Forelimb muscle (tissue), 1 donor: ENCODE results near the gene HOXB4. TPM values are rescaled to one million over a fixed set of nuclear protein-coding genes. Genes with fewer than 3 reads are reported as not detected.

Experiments
- DNase-seq: peaks from one replicate; pipeline ENCODE4 v3.0.0-alpha.2; 2013; ENCODE audit warnings: low read depth
- polyA plus RNA-seq: library from polyadenylated mRNA; unstranded; fragments of 120-200 nt; gene quantifications from one replicate; pipeline ENCODE4 v1.2.1, GENCODE V29; 2013; ENCODE audit not compliant: insufficient read length

HOXB4 gene
- polyA plus RNA-seq, 1 donor = 1.2 TPM

DNA sequence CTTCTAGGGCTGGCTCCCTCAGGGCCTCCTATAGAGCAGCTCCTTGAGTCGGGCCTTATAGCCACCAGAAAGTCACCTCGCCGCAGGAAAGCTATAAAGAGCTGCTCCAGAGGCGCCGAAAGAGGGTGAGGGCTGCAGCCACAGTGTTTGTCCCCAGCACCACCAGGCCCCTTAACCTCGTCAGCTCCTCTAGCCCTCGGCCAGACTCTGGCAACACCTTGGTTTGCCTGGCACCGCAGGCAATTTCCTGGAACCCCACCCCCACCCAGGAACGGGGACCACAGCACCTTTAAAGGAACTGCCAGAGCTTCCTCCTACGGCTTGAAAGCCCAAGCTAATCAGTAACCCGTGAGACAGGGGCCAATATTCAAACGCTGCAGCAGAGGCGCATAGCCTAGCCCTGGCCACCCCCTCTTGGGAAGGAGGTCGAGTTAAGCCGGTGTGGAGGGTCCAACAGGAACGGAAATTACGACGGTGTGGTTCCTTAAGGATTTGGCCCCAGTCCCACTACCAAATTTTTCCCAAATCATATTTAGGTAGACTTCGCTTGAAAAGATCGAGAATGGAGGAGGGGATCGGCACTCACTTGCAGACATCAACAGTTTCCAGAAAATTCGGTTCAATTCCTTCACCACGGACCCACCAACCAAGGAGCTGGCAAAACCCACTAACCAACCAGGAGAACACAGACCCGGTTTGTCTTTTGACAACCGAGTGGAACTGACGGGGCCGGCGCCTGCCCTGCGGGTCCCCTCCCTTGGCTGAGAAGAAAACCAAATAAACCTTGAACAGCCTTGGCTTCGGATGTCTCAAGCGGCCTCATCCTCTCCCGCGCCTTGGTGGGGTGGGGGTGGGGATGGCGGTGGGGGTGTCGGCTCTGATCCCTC is 23.6 kb upstream of the HOXB4 start:
- DNase-seq = no peak

DNA sequence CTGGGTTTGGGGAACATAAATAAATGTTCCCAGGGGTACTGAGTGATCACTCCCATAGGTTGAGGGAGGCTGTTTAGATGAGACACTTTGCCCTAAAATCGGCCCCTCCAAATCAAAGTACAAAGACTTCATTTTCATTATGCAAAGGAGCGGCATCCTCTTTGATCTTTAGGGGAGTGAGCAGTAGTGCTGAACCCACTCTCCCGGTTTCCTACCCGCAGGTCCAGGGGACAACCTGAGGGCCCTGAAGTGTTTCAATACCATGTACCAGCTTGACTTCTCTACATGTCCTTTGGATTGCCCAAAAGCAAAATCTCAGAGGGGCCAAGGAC is 23.0 kb upstream of the HOXB4 start:
- DNase-seq = no peak

DNA sequence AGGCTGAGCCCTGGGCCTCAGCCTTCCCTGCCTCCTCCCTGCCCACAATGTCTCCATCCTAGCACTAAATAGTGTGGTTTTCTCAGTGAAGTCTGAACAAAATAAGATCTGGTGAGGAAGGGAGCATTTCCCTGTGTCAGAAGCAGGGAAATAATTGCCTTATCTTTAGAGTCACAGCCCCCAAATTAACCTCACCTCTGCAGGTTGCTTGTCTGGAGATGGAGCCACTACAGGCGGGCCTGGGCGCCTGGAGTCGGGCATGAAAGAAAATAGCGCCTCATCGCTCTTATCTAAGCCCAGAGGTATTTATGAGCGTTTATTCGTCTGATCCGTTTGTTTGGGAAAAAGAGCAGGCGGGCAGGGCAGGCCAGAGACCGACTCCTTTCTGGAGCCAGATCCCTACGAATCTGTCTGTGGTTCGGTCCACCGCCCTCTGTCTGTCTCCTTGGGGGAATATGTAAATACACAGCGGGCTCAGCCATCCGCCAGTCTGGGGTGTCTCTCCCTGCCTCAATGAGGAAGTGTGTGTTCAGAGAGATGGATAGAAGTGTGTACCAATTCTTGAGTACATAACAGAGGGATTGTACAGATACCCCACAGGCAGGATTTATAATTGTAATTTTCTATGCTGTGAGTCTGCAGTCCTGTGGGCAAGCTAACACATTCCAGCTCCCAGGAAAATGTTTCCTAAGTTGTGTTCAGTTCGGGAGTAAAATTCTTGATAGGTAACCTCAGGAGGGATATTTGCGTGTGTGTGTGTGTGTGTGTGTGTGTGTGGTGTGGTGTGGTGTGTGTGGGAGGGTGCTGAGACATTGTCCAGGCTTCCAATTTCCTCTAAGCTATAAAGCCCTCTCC is 22.3 kb upstream of the HOXB4 start:
- no peak for DNase-seq

DNA sequence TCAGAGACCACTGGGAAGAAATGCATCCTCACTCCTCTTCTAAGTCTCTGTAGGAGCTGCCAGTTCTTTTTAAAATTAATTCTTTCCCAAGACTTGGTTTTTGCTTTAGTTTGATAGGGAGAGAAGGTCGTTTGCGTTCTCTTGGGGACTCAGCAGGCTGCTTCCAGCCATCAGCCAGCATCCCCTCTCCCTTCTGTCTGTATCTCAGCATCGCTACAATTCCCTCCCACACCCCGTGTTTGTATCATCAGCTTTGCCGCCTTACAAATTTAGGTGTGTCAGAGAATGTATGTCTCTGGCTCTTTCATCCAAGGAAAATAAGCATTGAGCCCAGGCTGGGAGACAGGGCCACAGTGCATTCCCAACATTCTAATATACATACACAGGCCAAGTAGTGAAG is 21.2 kb upstream of the HOXB4 start:
- no peak for DNase-seq

DNA sequence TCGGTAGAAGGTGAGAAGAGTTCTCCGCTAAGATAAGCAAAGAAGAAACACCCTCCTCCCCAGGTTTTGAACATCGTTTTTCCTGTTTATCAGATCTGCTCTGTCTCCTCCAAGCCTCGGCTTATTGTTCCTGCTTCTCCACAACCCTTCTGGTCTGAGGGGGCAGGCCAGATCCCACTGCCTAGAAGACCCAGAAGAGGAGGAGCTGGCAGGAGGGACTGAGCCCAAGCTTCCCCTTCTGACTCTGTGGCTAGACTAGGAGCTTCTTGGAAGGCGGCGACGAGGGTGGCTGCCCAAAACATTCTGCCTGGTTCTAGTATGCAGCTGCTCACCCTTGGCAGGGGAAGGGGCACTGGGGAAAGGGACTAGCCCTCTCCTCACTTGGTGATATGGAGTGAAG is 20.6 kb upstream of the HOXB4 start:
- DNase-seq = no peak

DNA sequence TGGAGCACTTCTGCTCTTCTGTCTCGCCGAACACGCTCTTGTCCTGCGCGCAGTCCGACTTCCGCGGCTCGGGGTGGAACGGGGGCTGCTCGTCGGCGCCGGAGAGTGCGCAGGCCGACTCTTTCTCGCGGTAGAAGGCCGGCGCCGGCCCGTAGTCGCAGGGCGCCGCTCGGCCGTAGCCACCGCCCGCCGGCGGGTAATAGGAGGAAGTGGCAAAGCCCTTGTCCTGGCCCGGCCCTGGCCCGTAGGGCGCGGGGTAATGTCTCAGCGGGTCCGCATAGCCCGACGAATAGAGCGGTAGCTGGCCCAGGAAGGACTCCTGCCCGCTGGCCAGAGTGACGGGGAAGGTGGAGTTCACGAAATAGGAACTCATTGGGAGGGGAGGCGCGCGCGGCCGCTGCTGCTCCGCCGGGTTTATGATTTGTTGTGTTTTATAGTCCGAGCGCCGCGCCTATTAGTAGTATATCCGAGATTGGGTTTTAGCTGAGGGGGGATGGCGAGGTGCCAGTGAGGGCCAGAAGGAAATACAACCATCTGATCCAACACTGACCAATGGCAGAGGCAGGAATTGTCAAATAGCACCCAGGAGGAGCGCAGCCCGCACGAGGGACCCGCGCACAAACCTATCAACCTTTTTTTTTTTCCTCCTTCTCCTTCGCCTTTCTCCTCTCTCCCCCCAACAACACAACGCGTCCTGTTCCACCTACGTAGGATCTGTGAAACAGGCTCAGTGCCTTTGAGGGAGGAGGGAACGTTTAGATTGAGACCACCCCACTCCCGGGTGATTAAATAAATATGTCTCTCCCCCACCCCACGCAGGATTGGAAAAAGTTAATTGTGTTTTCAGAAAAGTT is 19.9 kb upstream of the HOXB4 start:
- no peak for DNase-seq

DNA sequence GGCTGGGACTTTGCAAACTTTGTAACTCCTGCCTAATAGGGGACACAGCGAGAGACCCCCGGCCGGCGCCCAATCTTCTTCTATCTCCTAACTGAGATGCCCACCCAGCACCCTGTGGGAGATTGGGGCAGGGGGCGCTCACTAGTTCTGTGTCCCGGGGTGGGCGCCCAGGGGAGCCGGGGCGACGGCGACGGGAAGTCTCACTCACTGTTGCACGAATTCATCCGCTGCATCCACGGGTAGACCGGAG is 19.3 kb upstream of the HOXB4 start:
- no peak for DNase-seq

DNA sequence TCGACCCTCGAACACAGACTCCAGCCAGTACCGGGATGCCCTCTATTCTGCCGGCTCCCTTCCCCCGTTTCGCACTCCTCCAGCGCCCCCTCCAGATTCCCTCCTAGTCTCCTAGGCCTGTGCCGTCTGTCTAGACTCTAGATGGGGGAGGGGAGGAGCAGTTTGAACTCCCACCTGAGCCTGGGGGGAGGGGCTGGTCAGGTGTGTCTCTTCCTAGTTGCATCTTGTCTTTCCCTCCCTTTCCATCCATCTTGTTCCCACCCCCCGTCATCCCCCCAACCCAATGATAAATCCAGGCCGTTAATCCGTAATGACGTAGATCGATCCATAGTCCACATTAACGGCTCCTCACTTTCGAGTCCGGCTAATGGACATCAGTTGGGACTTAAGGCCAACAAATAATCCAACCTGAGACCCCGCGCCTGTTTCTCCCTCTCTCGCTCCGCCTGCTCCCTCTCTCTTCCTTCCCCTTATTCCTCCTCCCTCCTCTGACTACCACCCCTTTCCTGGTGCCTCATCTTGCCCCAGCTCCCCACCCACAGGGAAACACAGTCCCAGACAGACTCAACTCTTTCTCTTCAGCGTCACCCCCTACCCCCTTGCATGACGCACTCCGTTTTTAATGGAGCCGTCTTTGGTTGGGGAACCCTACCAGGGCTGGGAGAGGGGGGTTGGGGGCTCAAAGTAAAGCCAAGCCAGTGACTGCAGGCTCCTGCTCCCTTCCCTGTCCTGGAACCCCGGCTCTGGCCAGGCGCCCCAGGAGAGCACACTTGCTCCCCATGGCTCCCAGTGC is 18.8 kb upstream of the HOXB4 start:
- DNase-seq = no peak

DNA sequence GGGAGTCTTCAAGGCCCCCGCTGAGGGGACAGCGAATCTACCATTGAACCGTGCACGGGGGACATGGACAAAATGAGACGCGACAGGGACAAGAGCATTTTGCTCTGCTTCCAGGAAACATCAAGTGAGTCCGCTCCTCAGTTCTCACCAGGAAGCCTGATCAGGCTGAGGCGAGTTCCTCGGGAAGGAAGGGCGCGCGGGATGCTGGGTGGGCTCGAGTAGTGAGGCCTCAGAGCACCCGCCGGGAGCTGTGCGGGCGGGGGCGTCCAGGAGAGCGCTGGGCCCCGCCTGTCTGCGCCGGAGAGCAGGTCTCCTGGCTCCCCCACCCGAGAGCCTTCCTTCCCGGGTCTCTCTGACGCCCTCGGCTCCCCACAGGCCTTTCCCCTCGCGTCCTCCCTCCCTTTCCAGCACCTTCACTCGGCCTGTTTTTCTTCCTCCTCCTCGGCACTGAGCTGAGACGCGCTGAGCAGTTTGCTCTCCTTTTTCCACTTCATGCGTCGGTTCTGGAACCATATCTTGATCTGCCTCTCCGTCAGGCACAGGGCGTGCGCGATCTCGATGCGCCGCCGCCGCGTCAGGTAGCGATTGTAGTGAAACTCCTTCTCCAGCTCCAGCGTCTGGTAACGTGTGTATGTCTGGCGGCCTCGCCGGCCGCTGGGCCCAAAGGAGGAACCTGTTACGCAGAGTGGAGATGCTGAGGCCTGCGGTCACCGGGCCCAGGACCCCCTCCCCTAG is 18.0 kb upstream of the HOXB4 start:
- DNase-seq = no peak

DNA sequence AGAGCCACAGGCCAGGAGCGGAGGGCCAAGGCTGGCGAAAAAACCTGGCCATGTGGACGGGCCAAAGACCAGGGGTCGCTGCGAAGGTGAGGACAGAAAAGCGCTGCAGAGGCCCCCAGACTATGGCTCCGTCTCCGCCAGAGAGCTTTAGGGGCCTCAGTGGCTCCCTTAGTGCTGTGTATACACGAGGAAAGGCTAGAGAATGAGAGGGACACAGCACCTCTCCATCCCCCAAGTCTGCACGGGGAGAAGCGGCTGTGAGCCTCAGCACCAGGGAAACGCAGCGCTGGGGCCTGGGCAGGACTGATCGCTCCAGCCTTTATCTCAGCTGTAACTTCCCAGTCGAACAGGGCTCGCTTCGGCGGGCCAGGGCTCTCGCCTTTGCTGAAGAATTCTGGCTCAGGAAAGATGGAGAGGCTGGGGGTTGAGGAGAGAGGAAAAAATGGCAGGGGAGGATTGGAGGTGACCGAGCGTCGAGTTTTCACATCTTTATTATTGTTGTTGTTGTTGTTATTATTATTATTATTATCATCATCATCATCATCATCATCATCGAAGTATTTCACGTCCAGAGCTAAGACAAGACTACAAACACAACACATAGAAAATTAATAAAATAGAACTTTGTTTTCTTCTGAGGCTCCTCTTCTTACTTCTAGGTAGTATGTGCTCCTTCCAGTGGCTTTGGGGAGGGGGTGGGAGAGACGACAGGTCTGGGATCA is 17.3 kb upstream of the HOXB4 start:
- DNase-seq = no peak

DNA sequence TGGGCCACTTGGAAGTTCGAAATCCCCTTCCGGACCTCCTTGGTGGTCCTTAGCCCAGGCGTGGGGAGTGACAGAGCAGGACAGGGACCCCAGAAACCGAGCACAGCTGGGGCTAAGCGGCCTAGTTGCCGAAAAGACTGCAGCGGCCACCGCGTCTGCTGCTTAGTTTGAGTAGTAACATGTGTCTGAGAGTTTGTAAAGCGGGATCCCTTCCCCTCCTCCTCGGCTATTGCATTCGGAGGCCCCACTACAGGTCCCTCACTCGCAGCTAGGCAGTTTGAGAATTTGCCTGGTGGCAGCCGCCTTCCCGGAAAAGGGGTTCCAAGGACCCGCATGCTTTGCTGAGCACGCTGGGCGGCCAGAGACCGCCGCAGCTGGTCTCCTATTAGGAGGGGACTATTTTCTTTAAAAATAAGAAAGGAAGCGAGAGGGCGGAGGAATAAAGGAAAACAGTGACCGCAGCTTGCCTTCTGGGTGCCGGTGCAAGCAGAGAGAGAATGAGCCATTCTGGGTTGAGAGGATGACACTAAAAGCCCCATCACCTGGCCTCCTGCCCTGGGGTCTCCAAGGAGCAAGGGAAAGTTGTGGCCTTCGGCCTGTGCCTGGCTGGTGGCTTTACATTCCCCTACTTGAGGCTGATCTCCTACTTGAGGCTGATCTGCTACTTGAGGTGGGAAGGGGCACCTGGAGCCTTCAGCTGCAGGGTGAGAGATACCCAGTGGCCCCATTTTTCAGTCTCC is 16.6 kb upstream of the HOXB4 start:
- no peak for DNase-seq

DNA sequence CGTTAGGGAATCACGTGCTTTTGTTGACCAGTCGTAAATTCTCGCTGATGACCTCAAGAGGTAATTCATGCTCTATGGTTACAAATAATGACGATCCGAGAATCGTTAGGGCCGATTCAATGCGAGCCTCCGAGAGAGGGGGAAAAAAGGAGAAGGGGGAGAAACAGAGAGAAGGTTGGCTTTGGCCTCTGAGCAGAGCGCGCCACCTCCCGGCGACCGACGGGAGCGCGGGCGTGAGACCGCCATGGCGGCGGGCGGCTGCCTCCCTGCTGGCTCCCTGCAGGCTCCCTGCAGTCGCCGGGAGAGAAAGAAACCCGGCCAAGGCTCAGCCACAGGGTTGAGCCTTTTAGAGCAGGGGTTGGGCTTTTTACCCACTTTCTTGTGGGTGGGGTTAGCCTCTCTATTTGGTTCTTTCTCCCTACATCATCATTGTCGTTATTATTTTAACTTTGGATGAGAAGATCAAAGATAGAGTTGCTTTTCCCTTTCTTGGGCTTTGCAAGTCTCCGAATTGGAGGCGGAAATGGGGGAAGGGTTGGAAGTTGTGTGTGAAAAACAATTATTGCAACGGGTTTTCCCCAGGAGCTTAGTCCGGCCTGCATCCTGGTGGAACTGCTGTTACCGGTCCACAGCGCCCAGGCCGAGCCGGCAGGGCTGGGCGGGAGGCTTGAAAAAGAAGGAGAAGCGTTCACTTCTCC is 15.8 kb upstream of the HOXB4 start:
- peak; percentile 44 for DNase-seq

DNA sequence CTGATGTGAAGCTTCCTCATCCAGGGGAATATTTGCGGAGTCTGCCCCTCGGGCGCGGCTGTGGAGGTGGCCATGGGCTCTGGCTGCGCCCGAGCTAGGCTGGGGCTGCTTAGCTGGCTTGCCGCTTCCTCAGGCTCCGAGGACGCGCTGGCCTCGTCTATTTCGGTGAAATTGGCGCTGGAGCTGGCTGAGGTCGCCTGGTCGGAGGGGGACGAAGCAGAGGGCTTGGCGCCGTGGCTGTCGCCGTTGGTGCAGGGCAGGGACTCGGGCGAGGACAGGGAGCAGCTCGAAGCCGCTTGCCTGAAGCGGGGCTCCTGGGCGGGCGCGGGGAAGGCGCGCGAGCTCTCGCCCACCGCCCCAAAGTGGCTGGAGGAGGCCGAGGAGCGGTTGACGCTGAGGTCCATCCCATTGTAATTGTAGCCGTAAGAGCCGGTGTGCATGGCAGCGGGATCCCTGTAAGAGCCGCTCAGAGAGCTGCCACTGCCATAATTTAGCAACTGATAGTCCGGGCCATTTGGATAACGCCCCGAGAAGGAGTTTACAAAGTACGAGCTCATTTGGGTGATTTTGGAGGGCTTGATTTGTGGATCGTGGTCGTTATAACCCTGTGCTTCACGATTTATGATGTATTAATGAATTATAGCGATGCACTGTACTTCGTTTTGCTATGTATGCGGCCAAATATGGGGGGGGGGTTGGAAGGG is 15.1 kb upstream of the HOXB4 start, which contains the start of gene HOXB5:
Gene HOXB5, minus strand, starts transcription at position 654 of the 704 bp plus-strand sequence. Its CDS starts 97 bp downstream, at position 557.
- no peak for DNase-seq

DNA sequence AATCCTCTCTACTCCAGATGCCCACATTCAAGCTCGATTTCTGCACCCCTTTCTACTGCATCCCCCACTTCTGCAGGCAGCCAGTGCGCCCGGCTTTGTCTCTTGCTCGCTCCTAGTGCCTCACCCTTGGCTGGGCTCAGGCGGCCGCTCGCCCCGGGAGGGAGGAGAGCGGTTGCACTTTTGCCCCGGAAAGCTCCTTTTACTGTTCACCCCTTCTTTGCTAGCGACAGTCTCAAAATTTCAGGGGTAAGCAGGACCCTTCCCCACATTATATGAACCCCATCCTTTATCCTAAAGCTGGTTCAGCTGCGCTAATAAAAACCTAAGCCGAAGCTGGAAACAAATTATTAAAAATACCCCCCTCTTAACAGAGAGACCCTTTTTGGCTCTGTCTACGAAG is 14.4 kb upstream of the HOXB4 start:
- no peak for DNase-seq

DNA sequence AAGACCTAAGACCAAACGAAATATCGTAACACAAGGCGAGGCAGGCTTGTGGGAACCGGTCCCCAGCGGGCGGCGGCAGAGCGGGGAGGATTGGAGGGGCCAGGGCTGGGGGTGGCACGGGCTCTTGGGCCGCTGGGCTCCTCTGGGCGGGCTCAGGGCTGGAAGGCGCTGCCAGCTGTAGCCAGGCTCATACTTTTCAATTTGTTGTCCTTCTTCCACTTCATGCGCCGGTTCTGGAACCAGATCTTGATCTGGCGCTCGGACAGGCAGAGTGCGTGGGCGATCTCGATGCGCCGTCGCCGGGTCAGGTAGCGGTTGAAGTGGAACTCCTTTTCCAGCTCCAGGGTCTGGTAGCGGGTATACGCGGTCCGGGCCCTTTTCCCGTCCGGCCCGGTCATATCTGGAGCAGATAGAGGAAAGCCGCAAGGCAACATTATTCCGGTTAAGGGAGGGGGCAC is 13.9 kb upstream of the HOXB4 start:
- no peak for DNase-seq

DNA sequence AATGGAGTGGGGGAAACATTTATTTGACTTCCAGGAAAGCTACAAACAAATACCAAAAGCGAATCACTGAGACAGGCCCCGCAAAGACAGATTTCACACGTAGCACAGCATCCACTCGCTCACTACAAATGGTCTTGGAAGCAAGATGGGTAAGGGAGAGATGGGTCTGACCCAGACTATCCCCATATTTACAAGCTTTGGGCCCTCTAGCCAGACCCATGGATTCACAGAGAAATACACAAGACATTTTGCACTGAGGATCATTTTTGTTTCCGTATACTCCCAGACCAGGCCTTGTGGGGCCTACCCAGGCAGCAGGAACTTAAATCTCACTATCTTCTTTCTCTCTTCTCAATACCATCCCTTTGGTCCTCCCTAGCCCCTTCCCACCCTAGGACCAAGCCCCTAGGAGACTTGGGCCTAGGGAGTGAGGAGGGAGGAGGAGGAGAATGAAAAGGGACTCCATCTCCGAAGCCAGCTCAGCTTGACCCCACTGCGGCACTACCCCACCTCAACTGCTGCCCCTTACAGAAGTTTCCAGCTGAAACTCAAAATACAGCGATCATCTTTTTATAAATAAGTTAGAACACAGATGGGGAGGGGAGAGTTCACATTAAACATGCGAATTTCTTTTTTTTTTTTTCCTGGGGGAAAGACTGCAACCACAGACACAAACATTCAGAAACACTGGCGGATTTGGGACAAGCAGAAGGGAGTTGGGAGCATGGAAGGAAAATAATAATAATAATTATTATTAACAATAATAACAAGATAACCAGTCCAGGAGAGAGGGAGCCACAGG is 13.3 kb upstream of the HOXB4 start:
- no peak for DNase-seq

DNA sequence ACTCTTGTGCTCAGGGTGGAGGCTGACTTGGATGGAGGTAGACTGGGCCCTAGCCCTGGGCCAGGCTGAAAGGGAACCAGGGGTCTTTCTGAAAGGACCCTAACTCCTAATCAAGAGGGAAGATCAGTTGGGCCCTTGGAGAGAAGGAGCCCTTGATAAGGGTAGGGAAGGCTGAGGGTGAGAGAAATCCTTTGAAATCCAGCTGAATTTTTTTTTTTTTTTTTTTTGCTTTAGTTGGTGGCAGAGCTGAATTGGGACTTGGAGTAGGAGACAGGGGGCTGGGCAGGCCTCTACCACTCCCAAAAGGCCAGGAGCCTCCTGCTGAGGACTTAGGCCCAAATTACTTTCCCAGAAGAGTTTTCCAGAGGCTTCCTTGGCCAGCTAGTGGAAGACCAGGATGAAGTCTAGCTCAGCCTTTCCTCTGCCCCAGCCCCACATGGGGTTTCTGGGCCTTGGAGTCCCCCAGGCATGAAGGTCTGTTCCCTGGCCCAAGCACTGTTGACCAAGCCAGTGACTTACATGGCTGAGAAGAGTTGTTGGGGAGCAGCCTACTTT is 12.5 kb upstream of the HOXB4 start:
- no peak for DNase-seq
